LNCaP clone FGC (cell line): ENCODE data around the gene TTC23L.

Source experiments
- DNase-seq: peaks from one replicate; pipeline ENCODE4 v3.0.0-alpha.2; 2011; ENCODE audit warnings: low read depth
- H3K4me3 ChIP-seq: 2 replicates; pipeline ENCODE4 v1.5.1; 2011; ENCODE audit warnings: mild to moderate bottlenecking, low read depth, low read length, control low read depth
- CTCF ChIP-seq: IDR thresholded peaks from 2 replicates; pipeline ENCODE4 v1.5.1; 2012; ENCODE audit warnings: mild to moderate bottlenecking; ENCODE audit not compliant: control insufficient read depth, insufficient read depth; ENCODE audit errors: extremely low read depth

TTC23L gene

GRCh38 chr5:34926318-34926888, 87.4 kb downstream of the TTC23L start:
- DNase-seq = no peak
- no peak overlapping the region for H3K4me3 ChIP-seq
- no peak for TF ChIP-seq CTCF

DNA sequence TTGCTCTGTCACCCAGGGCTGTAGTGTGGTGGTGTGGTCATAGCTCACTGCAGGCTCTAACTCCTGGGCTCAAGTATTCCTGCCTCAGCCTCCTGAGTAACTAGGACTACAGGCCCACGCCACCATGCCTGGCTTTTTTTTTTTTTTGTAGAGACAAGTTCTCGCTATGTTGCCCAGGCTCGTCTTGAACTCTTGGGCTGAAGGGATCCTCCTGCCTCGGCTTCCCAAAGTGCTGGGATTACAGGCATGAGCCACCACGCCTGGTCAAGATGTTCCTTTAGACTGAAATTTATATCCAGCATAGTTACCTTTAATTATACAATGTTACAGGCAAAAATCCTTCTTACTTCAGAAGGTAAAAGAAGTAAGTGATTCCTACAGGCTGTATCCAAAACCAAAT, 88.8 kb downstream of the TTC23L start:
- H3K4me3 ChIP-seq = no peak overlapping the region
- no peak for TF ChIP-seq CTCF
- DNase-seq = no peak

GRCh38 chr5:34928267-34928666, 89.3 kb downstream of the TTC23L start:
- H3K4me3 ChIP-seq = no peak overlapping the region
- DNase-seq = no peak
- no peak for TF ChIP-seq CTCF

- TF ChIP-seq CTCF = no peak
- DNase-seq = peak; percentile 79
These were observed 90.3 kb downstream of the TTC23L start, which contains the start of gene DNAJC21 for GRCh38 chr5:34929134-34929719. Gene DNAJC21 (plus strand): TSS chr5:34929559. CDS start chr5:34929820, 261 bp downstream.

GRCh38 chr5:34929720-34930461, 90.9 kb downstream of the TTC23L start:
- no peak for TF ChIP-seq CTCF
- DNase-seq = peak; percentile 72
- peak overlapping the region; percentile 79 for H3K4me3 ChIP-seq

More at GRCh38 chr5:34929134-34929719, 90.3 kb downstream of the TTC23L start, which contains the start of gene DNAJC21:
- peak within 1 kb of the TSS; percentile 79 for H3K4me3 ChIP-seq

DNA sequence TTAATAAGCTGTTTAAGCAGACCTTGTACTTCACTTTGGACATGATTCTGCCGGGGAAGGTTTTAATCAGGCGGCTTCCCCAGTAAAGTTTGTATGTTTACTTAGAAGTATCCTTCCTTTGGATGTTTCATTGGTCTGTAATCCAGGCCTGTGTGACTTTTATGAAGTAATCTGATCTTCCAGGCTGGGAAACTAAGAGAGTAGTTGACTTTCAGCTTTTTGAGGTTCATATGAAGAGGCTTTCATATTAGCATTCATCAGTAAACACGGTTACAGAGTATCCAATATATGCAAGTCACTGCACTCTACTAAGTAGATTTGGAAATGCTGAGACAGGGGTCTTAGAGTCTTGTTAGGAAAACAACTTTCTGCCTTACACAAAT, 91.5 kb downstream of the TTC23L start:
- peak; percentile 58 for DNase-seq
- H3K4me3 ChIP-seq = peak overlapping the region; percentile 79
- TF ChIP-seq CTCF = no peak

- H3K4me3 ChIP-seq = peak overlapping the region; percentile 79
- no peak for DNase-seq
- TF ChIP-seq CTCF = no peak
These were observed 91.9 kb downstream of the TTC23L start for GRCh38 chr5:34930870-34931269.
